Mesenteric fat pad (tissue), 1 donor: ENCODE data around the gene DENND2A. TPM values are rescaled to one million over a fixed set of nuclear protein-coding genes. Genes with fewer than 3 reads are reported as not detected.

Experiments used
- DNase-seq: peaks from one replicate; pipeline ENCODE4 v3.0.0-alpha.2; 2020; ENCODE audit warnings: low spot score
- total RNA-seq: library from RNA; stranded (reverse); fragmentation: NEBNext Ultra II Directional; extraction: Animal tissue kit (Norgen Biotek cat#: 25700); gene quantifications from one replicate; pipeline ENCODE4 v1.2.1, GENCODE V29; 2021
- donor health status: DM: yes; HTN: yes; CAD: no.

DENND2A gene
- total RNA-seq, 1 donor from 2014 or later: 24.6 TPM

- DNase-seq: no peak
These were observed 164.8 kb downstream of the DENND2A start for GRCh38 chr7:140475747-140476333.

Other genes starting within 250 kb of the DENND2A start
- gene SLC37A3, start 242.3 kb downstream of the DENND2A start, total RNA-seq: 45.6 TPM
- not detected for gene RAB19, start 236.8 kb downstream of the DENND2A start, total RNA-seq
- 58.5 TPM for gene MKRN1, start 161.3 kb downstream of the DENND2A start, total RNA-seq
- 13.3 TPM for gene ADCK2, start 32.1 kb upstream of the DENND2A start, total RNA-seq
- 202 TPM for gene NDUFB2, start 55.9 kb upstream of the DENND2A start, total RNA-seq